Measurements from ENCODE around the gene FTO. TPM values are rescaled to one million over a fixed set of nuclear protein-coding genes. Genes with fewer than 3 reads are reported as not detected.

Gene FTO
- polyA plus RNA-seq, 3 donors: 16.8 to 51.0 (median 37.7) TPM

- Histone ChIP-seq H3K4me2 (replicated peaks; ENCODE audit: extremely low read depth, low read length, poor library complexity, severe bottlenecking) (no peak overlapping the region), H2AFZ (ENCODE audit: insufficient read depth, low read depth, low read length, poor library complexity, severe bottlenecking) (no peak overlapping the region), H4K20me1 (ENCODE audit: insufficient read depth, low read length) (no peaks in the 10 kb centered on the region), H3K27ac (ENCODE audit: low read depth in 1 of 2, low read length in 2 of 2) (no peak overlapping the region), H3K4me1 (ENCODE audit: control insufficient read depth in 1 of 2, insufficient read depth in 2 of 2, low read length in 2 of 2) (no peaks in the 10 kb centered on the region), H3K79me2 (ENCODE audit: insufficient read depth, low read length) (no peaks in the 10 kb centered on the region), H3K36me3 (replicated peaks in 1 of 2; ENCODE audit: control insufficient read depth in 1 of 2, insufficient read depth in 2 of 2, low read length in 2 of 2) (no peaks in the 10 kb centered on the region), H3K4me3 (replicated peaks in 1 of 3; ENCODE audit: low read depth in 2 of 3, low read length in 3 of 3) (no peak overlapping the region), H3K9ac (ENCODE audit: insufficient read depth, low read length, poor library complexity, severe bottlenecking) (no peak overlapping the region), H3K9me3 (replicated peaks in 1 of 2; ENCODE audit: control insufficient read depth in 1 of 2, insufficient read depth in 1 of 2, low read length in 2 of 2) (peaks cover 2 to 3% of the 10 kb centered on the region in 2 donors), H3K27me3 (ENCODE audit: control insufficient read depth in 2 of 2, insufficient read depth in 2 of 2, low read length in 2 of 2) (no peaks in the 10 kb centered on the region)
- Mint-ChIP-seq H3K4me1 (no peaks in the 10 kb centered on the region), H3K27me3 (ENCODE audit: low read depth in 3 of 3) (peaks cover 0 to 1% (median 0%) of the 10 kb centered on the region in 3 donors), H3K4me3 (no peak overlapping the region), H3K9me3 (peaks cover 4 to 13% (median 7%) of the 10 kb centered on the region in 7 donors), H3K27ac (no peak overlapping the region), H3K36me3 (peaks cover 11 to 12% of the 10 kb centered on the region in 2 donors)
- TF ChIP-seq CTCF (IDR thresholded peaks at IDR 0.05): no peak
- DNase-seq: no peak
- intact Hi-C loops (cut with micrococcal nuclease): no loop called here
- no CpG with 5 or more reads among the region's 2 CpGs for WGBS (ENCODE audit: insufficient coverage)
Measured at GRCh38 chr16:54007504-54007903, 303.5 kb downstream of the FTO start.

GRCh38 chr16:54009464-54010176 is 305.7 kb downstream of the FTO start:
- peaks cover 11 to 12% of the 10 kb centered on the region in 2 donors for H3K36me3 Mint-ChIP-seq
- no peak for TF ChIP-seq CTCF (IDR thresholded peaks at IDR 0.05)
- Histone ChIP-seq H3K9ac (ENCODE audit: insufficient read depth, low read length, poor library complexity, severe bottlenecking) (no peak overlapping the region), H3K4me3 (replicated peaks in 1 of 3; ENCODE audit: low read depth in 2 of 3, low read length in 3 of 3) (no peak overlapping the region), H3K36me3 (replicated peaks in 1 of 2; ENCODE audit: control insufficient read depth in 1 of 2, insufficient read depth in 2 of 2, low read length in 2 of 2) (no peaks in the 10 kb centered on the region), H3K79me2 (ENCODE audit: insufficient read depth, low read length) (no peaks in the 10 kb centered on the region), H3K27ac (ENCODE audit: low read depth in 1 of 2, low read length in 2 of 2) (no peak overlapping the region), H3K9me3 (replicated peaks in 1 of 2; ENCODE audit: control insufficient read depth in 1 of 2, insufficient read depth in 1 of 2, low read length in 2 of 2) (peaks cover 2 to 3% of the 10 kb centered on the region in 2 donors), H2AFZ (ENCODE audit: insufficient read depth, low read depth, low read length, poor library complexity, severe bottlenecking) (no peak overlapping the region), H3K4me1 (ENCODE audit: control insufficient read depth in 1 of 2, insufficient read depth in 2 of 2, low read length in 2 of 2) (no peaks in the 10 kb centered on the region), H4K20me1 (ENCODE audit: insufficient read depth, low read length) (no peaks in the 10 kb centered on the region), H3K4me2 (replicated peaks; ENCODE audit: extremely low read depth, low read length, poor library complexity, severe bottlenecking) (no peak overlapping the region), H3K27me3 (ENCODE audit: control insufficient read depth in 2 of 2, insufficient read depth in 2 of 2, low read length in 2 of 2) (no peaks in the 10 kb centered on the region)
- no peak for DNase-seq
- H3K4me3 Mint-ChIP-seq: no peak overlapping the region
- H3K9me3 Mint-ChIP-seq: peaks cover 4 to 17% (median 9%) of the 10 kb centered on the region in 7 donors
- intact Hi-C loops (cut with micrococcal nuclease): no loop called here
- peaks cover 0 to 3% (median 1%) of the 10 kb centered on the region in 3 donors for H3K27me3 Mint-ChIP-seq (ENCODE audit: low read depth in 3 of 3)
- WGBS (ENCODE audit: insufficient coverage): 96% methylated on average over 7 of the region's 9 CpGs
- H3K27ac Mint-ChIP-seq: no peak overlapping the region
- H3K4me1 Mint-ChIP-seq: no peaks in the 10 kb centered on the region

Measured in CD14-positive monocyte (primary cell).